A549 (cell line): Measurements from ENCODE around the gene PRPSAP1. TPM values are rescaled to one million over a fixed set of nuclear protein-coding genes. Genes with fewer than 3 reads are reported as not detected.

Source experiments
- ATAC-seq, 2 experiments: fragments of 200-7000 bp in 1 of 2; fragments of >200 bp in 1 of 2; cut with Nextera tagmentation in 1 of 2; cut with Tn5 transposase in 1 of 2; 3 replicates each; pipeline versions ENCODE4 v1.8.0 to v1.9.1; 2018 to 2020; ENCODE audit warnings: mild to moderate bottlenecking in 1 of 2, moderate library complexity in 1 of 2
- CTCF ChIA-PET: fragments of 300-600 bp; sonication (Branson Sonifier 250); formaldehyde crosslinking; extraction: SDS; loops from one replicate; lab custom pipeline; 2021; ENCODE audit warnings: antibody characterized with exemption, inconsistent platforms; lab: Yijun Ruan, JAX
- POLR2A ChIA-PET: fragments of 350-600 bp; formaldehyde crosslinking; extraction: SDS; loops from one replicate; lab custom pipeline; 2021; ENCODE audit warnings: antibody characterized with exemption, inconsistent platforms; lab: Yijun Ruan, JAX
- DNase-seq, 2 experiments: peaks; one replicate each; pipeline versions ENCODE4 v3.0.0 to v3.0.0-alpha.2; 2011 to 2016; ENCODE audit warnings: low read depth in 1 of 2, low spot score in 1 of 2
- FAIRE-seq: peaks from 2 replicates; lab custom pipeline; 2011; peaks lifted over from hg19 to GRCh38; lab: Jason Lieb, UNC
- H3K27ac ChIP-seq, 2 experiments: fragments of >200 bp; sonication (Bioruptor Twin); formaldehyde crosslinking; 3 replicates each; pipeline ENCODE4 v1.5.1; 2016 to 2017
- H3K4me1 ChIP-seq: fragments of >200 bp; sonication (Bioruptor Twin); formaldehyde crosslinking; 3 replicates; pipeline ENCODE4 v1.6.1; 2016
- H3K4me2 ChIP-seq: fragments of >200 bp; sonication (Bioruptor Twin); formaldehyde crosslinking; 3 replicates; pipeline ENCODE4 v1.6.1; 2016
- H3K4me3 ChIP-seq: fragments of >200 bp; sonication (Bioruptor Twin); formaldehyde crosslinking; 3 replicates; pipeline ENCODE4 v1.5.1; 2016
- H3K9me3 ChIP-seq: fragments of >200 bp; sonication (Bioruptor Twin); formaldehyde crosslinking; 3 replicates; pipeline ENCODE4 v1.6.1; 2016
- CBX2 ChIP-seq: fragments of 200-600 bp; sonication (generic); IDR thresholded peaks from 2 replicates; pipeline ENCODE4 v1.6.1; 2016; ENCODE audit warnings: low read depth, mild to moderate bottlenecking, borderline replicate concordance
- EHF ChIP-seq: fragments of 250-450 bp; sonication (Bioruptor Pico); IDR thresholded peaks from 2 replicates; pipeline ENCODE4 v1.5.0; 2020; ENCODE audit warnings: mild to moderate bottlenecking
- ELK1 ChIP-seq: fragments of 150-350 bp; IDR thresholded peaks from 2 replicates; pipeline ENCODE4 v1.6.1; 2014; ENCODE audit warnings: low read depth, mild to moderate bottlenecking, low read length
- EP300 ChIP-seq, 2 experiments: fragments of >200 bp; sonication (Bioruptor Twin); formaldehyde crosslinking; IDR thresholded peaks; 2 replicates in 1 of 2; 3 replicates in 1 of 2; pipeline ENCODE4 v1.6.1; 2016 to 2017
- FOSL2 ChIP-seq, 2 experiments: fragments of 450-650 bp in 1 of 2; fragments of >200 bp in 1 of 2; sonication (Bioruptor Twin) in 1 of 2; formaldehyde crosslinking; IDR thresholded peaks; 2 replicates each; pipeline versions ENCODE4 v1.5.0 to v1.6.1; 2016 to 2020; ENCODE audit warnings: mild to moderate bottlenecking in 1 of 2, moderate library complexity in 1 of 2
- MAFK ChIP-seq: fragments of 450-650 bp; IDR thresholded peaks from 2 replicates; pipeline ENCODE4 v1.6.1; 2014; ENCODE audit not compliant: partially characterized antibody
- MYC ChIP-seq: IDR thresholded peaks from 2 replicates; pipeline ENCODE4 v1.6.1; 2012; ENCODE audit warnings: mild to moderate bottlenecking, inconsistent platforms, low read length, improper control_type of control experiment, borderline replicate concordance
- NFE2L2 ChIP-seq: fragments of 150-350 bp; conservative IDR thresholded peaks from 2 replicates; pipeline ENCODE4 v1.6.1; 2014; ENCODE audit warnings: low read length
- NR3C1 ChIP-seq: fragments of >200 bp; sonication (Bioruptor Twin); formaldehyde crosslinking; IDR thresholded peaks from 3 replicates; pipeline ENCODE4 v1.6.1; 2017
- RARB ChIP-seq: fragments of 250-450 bp; sonication (Bioruptor Pico); IDR thresholded peaks from 2 replicates; pipeline ENCODE4 v1.8.0; 2021; ENCODE audit warnings: mild to moderate bottlenecking, moderate library complexity
- TP53 ChIP-seq: fragments of 250-450 bp; sonication (Bioruptor Pico); IDR thresholded peaks from 2 replicates; pipeline ENCODE4 v1.5.0; 2021; ENCODE audit warnings: mild to moderate bottlenecking, moderate library complexity
- ZFP36 ChIP-seq: fragments of 450-650 bp; IDR thresholded peaks from 2 replicates; pipeline ENCODE4 v1.6.1; 2014; ENCODE audit warnings: borderline replicate concordance; ENCODE audit not compliant: partially characterized antibody
- ZNF302 ChIP-seq: fragments of 250-450 bp; sonication (Bioruptor Pico); IDR thresholded peaks from 2 replicates; pipeline ENCODE4 v1.9.0; 2021; ENCODE audit warnings: inconsistent platforms, mild to moderate bottlenecking, moderate library complexity
- ZSCAN20 ChIP-seq: fragments of 250-450 bp; sonication (Bioruptor Pico); IDR thresholded peaks from 2 replicates; pipeline ENCODE4 v1.8.0; 2022; ENCODE audit warnings: mild to moderate bottlenecking, moderate library complexity
- WGBS: methylation state at CpG from one replicate; pipeline ENCODE4 v1.1.6; 2017; ENCODE audit errors: missing lambda C conversion rate; 5-methylcytosine and 5-hydroxymethylcytosine counted together
- polyA plus RNA-seq, 4 experiments: library from polyadenylated mRNA; depleted of rRNA in 3 of 4; stranded (reverse); fragments of >200 nt; fragmentation: RNase III in 1 of 4; extraction: RNeasy Plus Mini Kit Qiagen cat#74134 plus additional on column Dnase treatment in 1 of 4; gene quantifications; 2 replicates in 3 of 4; 3 replicates in 1 of 4; pipeline ENCODE4 v1.2.3, GENCODE V29; 2011 to 2017
- TF ChIP-seq, protein P1 (sequence below): fragments of >200 bp; sonication (Bioruptor Twin); formaldehyde crosslinking; IDR thresholded peaks from 3 replicates; pipeline ENCODE4 v1.5.1; 2016

Gene PRPSAP1
- polyA plus RNA-seq, 2 of the 4 experiments (the other 2 are of a cell fraction) = 63.3 to 80.9 TPM

GRCh38 chr17:76345377-76345974, 8.2 kb downstream of the PRPSAP1 start:
- peak overlapping the region; percentile 52 to 65; a peak in 4 of 6 replicates for H3K27ac ChIP-seq
- H3K4me3 ChIP-seq = no peak overlapping the region
- WGBS = 93% methylated on average over 14 of the region's 14 CpGs

DNA sequence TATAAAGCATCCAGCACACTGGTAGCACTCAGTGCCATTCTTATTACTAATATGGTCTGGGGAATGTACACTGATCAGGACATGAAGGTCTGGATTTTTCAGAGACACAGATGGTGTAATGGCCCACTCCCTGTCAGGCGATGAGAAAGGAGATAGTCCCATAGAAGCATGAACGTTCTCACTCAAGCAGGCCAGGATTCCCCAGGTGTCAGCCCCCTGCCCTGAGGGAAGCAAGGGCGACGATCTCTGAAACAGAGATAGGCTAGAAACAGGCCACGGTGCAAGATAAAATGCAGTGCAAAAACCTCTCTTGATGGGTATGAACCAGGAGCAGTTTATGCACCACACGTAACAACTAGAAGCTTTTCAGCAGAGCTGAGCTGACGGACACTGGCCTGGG, 10.6 kb downstream of the PRPSAP1 start:
- Histone ChIP-seq H3K9me3 (no peaks in the 10 kb centered on the region), H3K27ac (no peak overlapping the region), H3K4me1 (peaks cover 9% of the 10 kb centered on the region; the same call in 2 of the 3 replicates), H3K4me2 (no peak overlapping the region), H3K4me3 (no peak overlapping the region)
- ChIA-PET CTCF (interaction anchor here (1.9 to 29.4 kb wide), 3 partner anchors 11 to 116 kb away, joined by 4 to 899 read pairs (median 15); partner anchors contain the start of genes PRPSAP1 and SPHK1), POLR2A (no interaction called here)
- FAIRE-seq (no peak), DNase-seq (no peak), ATAC-seq (0 out of 6 replicates have a peak, but pooled peaks of 1 of the 2 experiments have one; percentile 43)
- WGBS = 95% methylated on average over 7 of the region's 7 CpGs
- no peak for TF ChIP-seq NR3C1
- TF ChIP-seq, all 56 proteins: peak for 0

More at GRCh38 chr17:76345377-76345974, 8.2 kb downstream of the PRPSAP1 start:
- ChIA-PET POLR2A (interaction anchor here (1.5 kb wide), 1 partner anchor 8 kb away, joined by 6 read pairs; the partner anchor contains the start of gene PRPSAP1), CTCF (interaction anchor here (0.6 to 29.4 kb wide), 6 partner anchors 8 to 224 kb away, joined by 3 to 899 read pairs (median 4); partner anchors contain the start of genes PRPSAP1 and SPHK1)
- TF ChIP-seq FOSL2 (IDR thresholded peaks at IDR 0.05) = no peak
- no peak for TF ChIP-seq FOSL2 (CRISPR knock-in tag; IDR thresholded peaks at IDR 0.05)
- no peak for TF ChIP-seq MAFK
- TF ChIP-seq RARB (CRISPR knock-in tag) = no peak
- no peak for TF ChIP-seq NFE2L2
- TF ChIP-seq EHF (CRISPR knock-in tag) = no peak
- TF ChIP-seq ZSCAN20 = no peak
- TF ChIP-seq ZFP36 = no peak
- TF ChIP-seq ZNF302 = no peak
- TF ChIP-seq TP53 (CRISPR knock-in tag) = no peak
- H3K9me3 ChIP-seq = no peaks in the 10 kb centered on the region
- H3K4me1 ChIP-seq = peaks cover 9% of the 10 kb centered on the region; the same call in 2 of the 3 replicates
- ATAC-seq (0 out of 6 replicates have a peak, but pooled peaks of 1 of the 2 experiments have one; percentile 34), DNase-seq (no peak), FAIRE-seq (no peak)
- peak overlapping the region; percentile 6; the same call in 2 of the 3 replicates for H3K4me2 ChIP-seq

DNA sequence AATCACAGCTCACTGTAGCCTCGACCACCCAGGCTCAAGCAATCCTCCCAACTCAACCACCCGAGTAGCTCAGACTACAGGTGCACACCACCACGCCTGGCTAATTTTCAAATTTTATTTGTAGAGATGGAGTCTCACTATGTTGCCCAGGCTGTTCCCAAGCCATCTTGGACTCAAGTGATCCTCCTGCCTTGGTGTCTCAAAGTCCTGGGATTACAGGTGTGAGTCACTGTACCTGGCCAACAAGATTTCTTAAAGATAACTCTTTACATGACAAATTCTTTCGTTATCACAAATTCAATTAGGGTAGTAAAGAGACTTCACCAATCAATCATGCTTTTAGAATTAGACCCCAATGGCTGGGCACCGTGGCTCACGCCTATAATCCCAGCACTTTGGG, 12.4 kb downstream of the PRPSAP1 start:
- no peak for TF ChIP-seq CBX2
- TF ChIP-seq MYC = no peak
- TF ChIP-seq NFE2L2 = no peak
- no peak for TF ChIP-seq FOSL2 (IDR thresholded peaks at IDR 0.05)
- no peak for TF ChIP-seq FOSL2 (CRISPR knock-in tag; IDR thresholded peaks at IDR 0.05)
- TF ChIP-seq, protein P1, sequence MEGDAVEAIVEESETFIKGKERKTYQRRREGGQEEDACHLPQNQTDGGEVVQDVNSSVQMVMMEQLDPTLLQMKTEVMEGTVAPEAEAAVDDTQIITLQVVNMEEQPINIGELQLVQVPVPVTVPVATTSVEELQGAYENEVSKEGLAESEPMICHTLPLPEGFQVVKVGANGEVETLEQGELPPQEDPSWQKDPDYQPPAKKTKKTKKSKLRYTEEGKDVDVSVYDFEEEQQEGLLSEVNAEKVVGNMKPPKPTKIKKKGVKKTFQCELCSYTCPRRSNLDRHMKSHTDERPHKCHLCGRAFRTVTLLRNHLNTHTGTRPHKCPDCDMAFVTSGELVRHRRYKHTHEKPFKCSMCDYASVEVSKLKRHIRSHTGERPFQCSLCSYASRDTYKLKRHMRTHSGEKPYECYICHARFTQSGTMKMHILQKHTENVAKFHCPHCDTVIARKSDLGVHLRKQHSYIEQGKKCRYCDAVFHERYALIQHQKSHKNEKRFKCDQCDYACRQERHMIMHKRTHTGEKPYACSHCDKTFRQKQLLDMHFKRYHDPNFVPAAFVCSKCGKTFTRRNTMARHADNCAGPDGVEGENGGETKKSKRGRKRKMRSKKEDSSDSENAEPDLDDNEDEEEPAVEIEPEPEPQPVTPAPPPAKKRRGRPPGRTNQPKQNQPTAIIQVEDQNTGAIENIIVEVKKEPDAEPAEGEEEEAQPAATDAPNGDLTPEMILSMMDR = no peak
- no peak for TF ChIP-seq ELK1
- TF ChIP-seq EP300 (IDR thresholded peaks at IDR 0.05) = no peak
- ATAC-seq = no peak
- peaks cover 9% of the 10 kb centered on the region; the same call in 2 of the 3 replicates for H3K4me1 ChIP-seq
- H3K27ac ChIP-seq = no peak overlapping the region
- no peak for FAIRE-seq
- CTCF ChIA-PET = interaction anchor here (0.8 to 1.5 kb wide), 3 partner anchors 56 to 181 kb away, joined by 3 to 5 read pairs (median 4); no protein-coding TSS in a partner anchor
- WGBS = 94% methylated on average over 6 of the region's 6 CpGs
- POLR2A ChIA-PET = no interaction called here
- H3K4me2 ChIP-seq = no peak overlapping the region
- DNase-seq = no peak
- no peaks in the 10 kb centered on the region for H3K9me3 ChIP-seq
- H3K4me3 ChIP-seq = no peak overlapping the region
